MM.1S (cell line): ENCODE data around the gene SEC14L2.

Source experiments
- CTCF ChIP-seq: fragments of 300-600 bp; sonication (generic); IDR thresholded peaks from 2 replicates; pipeline ENCODE4 v1.5.1; 2016; ENCODE audit warnings: antibody characterized with exemption, low read length, mixed read lengths
- EZH2 ChIP-seq: fragments of 300-600 bp; sonication (generic); optimal IDR thresholded peaks from 2 replicates; pipeline ENCODE3; 2017; ENCODE audit warnings: low read depth, mild to moderate bottlenecking, antibody characterized with exemption, low read length, mixed read lengths
- EZH2phosphoT487 ChIP-seq: fragments of 300-600 bp; sonication (generic); IDR thresholded peaks from 2 replicates; pipeline ENCODE4 v1.6.1; 2018; ENCODE audit warnings: antibody characterized with exemption, low read length

GRCh38 chr22:30398685-30399680 lies 2.2 kb downstream of the SEC14L2 start:
- TF ChIP-seq CTCF (no peak), EZH2 (no peak), EZH2phosphoT487 (no peak)
